Astrocyte (in vitro differentiated cells and primary cell): ENCODE measurements around the gene CD276. TPM values are rescaled to one million over a fixed set of nuclear protein-coding genes. Genes with fewer than 3 reads are reported as not detected.

Source experiments
- DNase-seq: peaks from one replicate; pipeline ENCODE4 v3.0.0-alpha.2; 2010; ENCODE audit warnings: low read depth
- FAIRE-seq: peaks from 2 replicates; lab custom pipeline; 2011; peaks lifted over from hg19 to GRCh38; lab: Jason Lieb, UNC
- H2AFZ ChIP-seq: 2 replicates; pipeline ENCODE4 v1.6.0; 2012; ENCODE audit warnings: low read depth, low read length, inconsistent platforms
- H3K27ac ChIP-seq: 2 replicates; pipeline ENCODE4 v1.5.1; 2011; ENCODE audit warnings: low read depth, low read length, inconsistent platforms
- H3K27me3 ChIP-seq: 2 replicates; pipeline ENCODE4 v1.6.0; 2011; ENCODE audit warnings: low read length, inconsistent platforms; ENCODE audit not compliant: insufficient read depth
- H3K36me3 ChIP-seq: 2 replicates; pipeline ENCODE4 v1.5.1; 2011; ENCODE audit warnings: low read length, inconsistent platforms; ENCODE audit not compliant: insufficient read depth
- H3K4me1 ChIP-seq: 2 replicates; pipeline ENCODE4 v1.5.1; 2011; ENCODE audit warnings: low read length, inconsistent platforms; ENCODE audit not compliant: insufficient read depth
- H3K4me2 ChIP-seq: 2 replicates; pipeline ENCODE4 v1.6.0; 2012; ENCODE audit warnings: low read length, inconsistent platforms
- H3K4me3 ChIP-seq: 2 replicates; pipeline ENCODE4 v1.5.1; 2011; ENCODE audit warnings: low read depth, mild to moderate bottlenecking, low read length, inconsistent platforms; ENCODE audit not compliant: insufficient read depth
- H3K79me2 ChIP-seq: 2 replicates; pipeline ENCODE4 v1.6.0; 2012; ENCODE audit warnings: mild to moderate bottlenecking, low read length, inconsistent platforms; ENCODE audit not compliant: insufficient read depth
- H3K9ac ChIP-seq: 2 replicates; pipeline ENCODE4 v1.6.0; 2012; ENCODE audit warnings: mild to moderate bottlenecking, low read length, inconsistent platforms
- H3K9me3 ChIP-seq: 2 replicates; pipeline ENCODE4 v1.5.1; 2012; ENCODE audit warnings: low read depth, mild to moderate bottlenecking, low read length, inconsistent platforms; ENCODE audit not compliant: insufficient read depth
- H4K20me1 ChIP-seq: 2 replicates; pipeline ENCODE4 v1.6.0; 2012; ENCODE audit warnings: low read length, inconsistent platforms; ENCODE audit not compliant: insufficient read depth
- H3K27ac Mint-ChIP-seq: one replicate; pipeline ENCODE4 v1.8.0; 2021; ENCODE audit warnings: mild to moderate bottlenecking, mixed read lengths; ENCODE audit not compliant: unreplicated experiment
- H3K27me3 Mint-ChIP-seq: one replicate; pipeline ENCODE4 v1.8.0; 2021; ENCODE audit warnings: low read depth, mixed read lengths; ENCODE audit not compliant: unreplicated experiment
- H3K36me3 Mint-ChIP-seq: one replicate; pipeline ENCODE4 v1.8.0; 2021; ENCODE audit warnings: low read depth, mixed read lengths; ENCODE audit not compliant: unreplicated experiment
- H3K4me1 Mint-ChIP-seq: one replicate; pipeline ENCODE4 v1.8.0; 2021; ENCODE audit warnings: low read depth, mixed read lengths; ENCODE audit not compliant: unreplicated experiment
- H3K4me3 Mint-ChIP-seq: one replicate; pipeline ENCODE4 v1.8.0; 2021; ENCODE audit warnings: mild to moderate bottlenecking, moderate library complexity, mixed read lengths; ENCODE audit not compliant: unreplicated experiment
- H3K9me3 Mint-ChIP-seq: one replicate; pipeline ENCODE4 v1.8.0; 2021; ENCODE audit warnings: mild to moderate bottlenecking, mixed read lengths; ENCODE audit not compliant: unreplicated experiment
- EZH2 ChIP-seq: IDR thresholded peaks from 2 replicates; pipeline ENCODE4 v1.6.1; 2012; ENCODE audit warnings: mild to moderate bottlenecking, low read length, inconsistent platforms; ENCODE audit not compliant: insufficient read depth
- total RNA-seq: library from RNA; stranded (reverse); gene quantifications from 2 replicates; pipeline ENCODE4 v1.2.1, GENCODE V29; 2021
- TF ChIP-seq, protein P1 (sequence below): IDR thresholded peaks from 2 replicates; pipeline ENCODE4 v1.5.1; 2011; ENCODE audit warnings: low read depth, mild to moderate bottlenecking, inconsistent platforms, low read length, moderate library complexity; ENCODE audit not compliant: insufficient read depth

Gene CD276
- total RNA-seq, 1 donor from 2014 or later: 225 TPM

DNA sequence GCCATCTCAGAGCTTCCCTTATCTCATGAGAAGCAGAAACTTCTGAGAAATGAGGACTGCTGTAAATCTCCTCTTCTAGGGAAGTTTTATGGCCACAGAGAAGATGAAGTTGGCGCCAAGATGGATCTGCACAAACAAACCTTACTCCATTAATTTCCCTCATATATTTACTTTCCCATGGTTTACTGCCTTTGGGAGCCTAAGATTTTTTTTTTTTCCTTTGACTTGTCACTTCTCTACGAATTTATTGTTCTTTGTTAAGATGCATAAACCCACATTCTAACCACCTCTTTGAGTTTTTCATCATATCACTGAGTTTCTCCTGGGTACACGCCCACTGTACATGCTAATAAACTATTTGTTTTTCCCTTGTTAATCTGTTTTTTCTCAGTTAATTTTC, 29.5 kb upstream of the CD276 start:
- Histone ChIP-seq H3K4me2 (no peak overlapping the region), H3K27ac (no peak overlapping the region), H2AFZ (no peak overlapping the region), H3K27me3 (peaks cover 2% of the 10 kb centered on the region), H3K9ac (no peak overlapping the region), H3K79me2 (no peaks in the 10 kb centered on the region), H3K36me3 (no peaks in the 10 kb centered on the region), H3K9me3 (no peaks in the 10 kb centered on the region), H3K4me3 (no peak overlapping the region), H3K4me1 (no peaks in the 10 kb centered on the region), H4K20me1 (no peaks in the 10 kb centered on the region)
- H3K4me3 Mint-ChIP-seq: no peak overlapping the region
- peaks cover 2% of the 10 kb centered on the region for H3K9me3 Mint-ChIP-seq
- no peak for FAIRE-seq
- no peak for DNase-seq
- H3K36me3 Mint-ChIP-seq: no peaks in the 10 kb centered on the region
- no peak overlapping the region for H3K27ac Mint-ChIP-seq
- H3K27me3 Mint-ChIP-seq: no peaks in the 10 kb centered on the region
- no peaks in the 10 kb centered on the region for H3K4me1 Mint-ChIP-seq
- TF ChIP-seq, protein P1, sequence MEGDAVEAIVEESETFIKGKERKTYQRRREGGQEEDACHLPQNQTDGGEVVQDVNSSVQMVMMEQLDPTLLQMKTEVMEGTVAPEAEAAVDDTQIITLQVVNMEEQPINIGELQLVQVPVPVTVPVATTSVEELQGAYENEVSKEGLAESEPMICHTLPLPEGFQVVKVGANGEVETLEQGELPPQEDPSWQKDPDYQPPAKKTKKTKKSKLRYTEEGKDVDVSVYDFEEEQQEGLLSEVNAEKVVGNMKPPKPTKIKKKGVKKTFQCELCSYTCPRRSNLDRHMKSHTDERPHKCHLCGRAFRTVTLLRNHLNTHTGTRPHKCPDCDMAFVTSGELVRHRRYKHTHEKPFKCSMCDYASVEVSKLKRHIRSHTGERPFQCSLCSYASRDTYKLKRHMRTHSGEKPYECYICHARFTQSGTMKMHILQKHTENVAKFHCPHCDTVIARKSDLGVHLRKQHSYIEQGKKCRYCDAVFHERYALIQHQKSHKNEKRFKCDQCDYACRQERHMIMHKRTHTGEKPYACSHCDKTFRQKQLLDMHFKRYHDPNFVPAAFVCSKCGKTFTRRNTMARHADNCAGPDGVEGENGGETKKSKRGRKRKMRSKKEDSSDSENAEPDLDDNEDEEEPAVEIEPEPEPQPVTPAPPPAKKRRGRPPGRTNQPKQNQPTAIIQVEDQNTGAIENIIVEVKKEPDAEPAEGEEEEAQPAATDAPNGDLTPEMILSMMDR: no peak
- no peak for TF ChIP-seq EZH2

DNA sequence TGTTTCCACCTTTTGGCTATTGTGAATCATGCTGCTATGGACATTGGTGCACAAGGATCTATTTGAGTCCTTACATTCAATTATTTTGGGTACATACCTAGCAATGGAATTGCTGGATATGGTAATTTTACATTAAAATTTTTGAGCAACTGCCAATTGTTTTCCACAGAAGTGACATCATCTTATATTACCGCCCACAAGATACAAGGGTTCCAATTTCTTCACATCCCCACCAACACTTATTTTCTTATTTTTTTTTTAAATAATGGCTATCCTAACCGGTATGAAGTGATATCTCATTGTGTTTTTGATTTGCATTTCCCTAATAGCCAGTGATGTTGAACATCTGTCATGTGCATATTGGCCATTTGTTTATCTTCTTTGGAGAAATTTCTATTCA, 28.5 kb upstream of the CD276 start:
- H3K36me3 ChIP-seq: no peaks in the 10 kb centered on the region
- no peak overlapping the region for H3K4me2 ChIP-seq
- H2AFZ ChIP-seq: no peak overlapping the region
- H3K4me1 Mint-ChIP-seq: no peaks in the 10 kb centered on the region
- no peaks in the 10 kb centered on the region for H3K36me3 Mint-ChIP-seq
- peaks cover 3% of the 10 kb centered on the region for H3K27me3 ChIP-seq
- peaks cover 3% of the 10 kb centered on the region for H3K27me3 Mint-ChIP-seq
- no peak overlapping the region for H3K4me3 ChIP-seq
- H3K27ac Mint-ChIP-seq: no peak overlapping the region
- no peak overlapping the region for H3K27ac ChIP-seq
- H3K9ac ChIP-seq: no peak overlapping the region
- no peaks in the 10 kb centered on the region for H3K4me1 ChIP-seq
- H3K9me3 ChIP-seq: no peaks in the 10 kb centered on the region
- no peaks in the 10 kb centered on the region for H3K79me2 ChIP-seq
- no peak overlapping the region for H3K4me3 Mint-ChIP-seq
- DNase-seq (no peak), FAIRE-seq (no peak)
- TF ChIP-seq, protein P1: no peak
- no peaks in the 10 kb centered on the region for H4K20me1 ChIP-seq
- peaks cover 2% of the 10 kb centered on the region for H3K9me3 Mint-ChIP-seq

DNA sequence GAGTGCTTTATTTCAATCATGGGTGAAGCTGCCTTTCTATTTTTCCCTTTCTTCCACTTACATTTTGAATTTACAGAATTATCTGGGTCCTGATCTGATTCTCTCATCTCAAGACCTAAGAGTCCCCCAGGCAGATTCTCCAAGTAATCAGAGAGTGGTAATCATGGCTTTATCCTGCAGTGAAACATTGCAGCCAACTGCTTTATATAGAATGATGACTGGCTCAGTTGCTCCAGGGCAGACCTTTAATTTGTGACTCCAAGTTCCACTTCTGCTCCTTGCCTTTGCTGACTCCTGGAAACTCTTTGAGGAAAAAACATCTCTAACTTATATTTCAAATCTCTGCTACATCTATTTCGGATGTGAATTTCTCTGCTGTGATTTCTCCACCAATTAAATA, 25.5 kb upstream of the CD276 start:
- TF ChIP-seq EZH2: no peak
- TF ChIP-seq, protein P1: no peak
- Histone ChIP-seq H3K79me2 (no peaks in the 10 kb centered on the region), H3K9ac (no peak overlapping the region), H4K20me1 (no peaks in the 10 kb centered on the region), H3K9me3 (peaks cover 5% of the 10 kb centered on the region), H3K4me3 (no peak overlapping the region), H3K4me2 (no peak overlapping the region), H2AFZ (no peak overlapping the region), H3K27ac (no peak overlapping the region), H3K4me1 (no peaks in the 10 kb centered on the region), H3K27me3 (peaks cover 9% of the 10 kb centered on the region), H3K36me3 (no peaks in the 10 kb centered on the region)
- no peaks in the 10 kb centered on the region for H3K36me3 Mint-ChIP-seq
- H3K27ac Mint-ChIP-seq: no peak overlapping the region
- no peaks in the 10 kb centered on the region for H3K9me3 Mint-ChIP-seq
- no peak for DNase-seq
- H3K27me3 Mint-ChIP-seq: peaks cover 8% of the 10 kb centered on the region
- no peak for FAIRE-seq
- no peaks in the 10 kb centered on the region for H3K4me1 Mint-ChIP-seq
- no peak overlapping the region for H3K4me3 Mint-ChIP-seq
